Endometrium (tissue), 2 donors: ENCODE results near the gene SMIM13.
A peak's percentile ranks its signal among the peaks of the same experiment; 100 is the strongest.

Source experiments
- FAIRE-seq: peaks from 2 replicates; lab custom pipeline; 2012; peaks lifted over from hg19 to GRCh38; lab: Jason Lieb, UNC
- donor health status: control.
- donor health status: control.

Gene SMIM13

GRCh38 chr6:11122380-11122779 lies 28.7 kb downstream of the SMIM13 start:
- FAIRE-seq: no peak

- no peak for FAIRE-seq
These were observed 30.3 kb downstream of the SMIM13 start for GRCh38 chr6:11123978-11124377.

- FAIRE-seq: no peak
These were observed 33.2 kb downstream of the SMIM13 start for GRCh38 chr6:11126876-11127275.

GRCh38 chr6:11128608-11129007 lies 35.0 kb downstream of the SMIM13 start:
- no peak for FAIRE-seq

GRCh38 chr6:11129908-11130565 lies 36.4 kb downstream of the SMIM13 start:
- FAIRE-seq: no peak

- no peak for FAIRE-seq
These were observed 37.0 kb downstream of the SMIM13 start for GRCh38 chr6:11130605-11131004.

GRCh38 chr6:11132194-11132888 lies 38.7 kb downstream of the SMIM13 start:
- no peak for FAIRE-seq

- FAIRE-seq: no peak
These were observed 39.6 kb downstream of the SMIM13 start for GRCh38 chr6:11133281-11133680.

- no peak for FAIRE-seq
These were observed 43.2 kb downstream of the SMIM13 start for GRCh38 chr6:11136809-11137208.

- no peak for FAIRE-seq
These were observed 45.7 kb downstream of the SMIM13 start for GRCh38 chr6:11139051-11139960.

- no peak for FAIRE-seq
These were observed 46.4 kb downstream of the SMIM13 start for GRCh38 chr6:11140056-11140455.

- no peak for FAIRE-seq
These were observed 47.7 kb downstream of the SMIM13 start for GRCh38 chr6:11141295-11141694.

- no peak for FAIRE-seq
These were observed 48.8 kb downstream of the SMIM13 start for GRCh38 chr6:11142296-11143027.

GRCh38 chr6:11143394-11144371 lies 50.0 kb downstream of the SMIM13 start:
- FAIRE-seq: no peak

- peak; percentile 21 for FAIRE-seq
These were observed 50.8 kb downstream of the SMIM13 start for GRCh38 chr6:11144393-11144851.

- no peak for FAIRE-seq
These were observed 52.6 kb downstream of the SMIM13 start for GRCh38 chr6:11146117-11146826.

- FAIRE-seq: no peak
These were observed 55.9 kb downstream of the SMIM13 start for GRCh38 chr6:11149551-11149950.

- FAIRE-seq: no peak
These were observed 57.9 kb downstream of the SMIM13 start for GRCh38 chr6:11151488-11151887.

GRCh38 chr6:11152581-11152980 lies 58.9 kb downstream of the SMIM13 start:
- no peak for FAIRE-seq

GRCh38 chr6:11153447-11153846 lies 59.8 kb downstream of the SMIM13 start:
- no peak for FAIRE-seq
